Caco-2 (cell line): ENCODE measurements around the gene IBTK. TPM values are rescaled to one million over a fixed set of nuclear protein-coding genes. Genes with fewer than 3 reads are reported as not detected.

Experiments used
- BruUV-seq: library from RNA; stranded (reverse); fragments of 400-500 nt; replicated peaks from 2 replicates; lab custom pipeline; 2021; lab: Mats Ljungman, UMichigan
- CTCF ChIA-PET: fragments of 300-600 bp; sonication (Branson Sonifier 250); formaldehyde crosslinking; loops from one replicate; lab custom pipeline; 2022; ENCODE audit warnings: antibody characterized with exemption; lab: Charles Lee
- POLR2A ChIA-PET: fragments of 300-600 bp; sonication (Branson Sonifier 250); formaldehyde crosslinking; loops from one replicate; lab custom pipeline; 2022; ENCODE audit warnings: antibody characterized with exemption; lab: Charles Lee
- DNase-seq, 2 experiments: peaks; one replicate each; pipeline versions ENCODE4 v3.0.0 to v3.0.0-alpha.2; 2020 to 2022
- H3K27me3 ChIP-seq: replicated peaks from 2 replicates; pipeline ENCODE4 v1.6.0; 2011; ENCODE audit warnings: low read length; ENCODE audit not compliant: control insufficient read depth, insufficient read depth
- H3K36me3 ChIP-seq: 2 replicates; pipeline ENCODE4 v1.5.1; 2011; ENCODE audit warnings: low read length; ENCODE audit not compliant: control insufficient read depth, insufficient read depth
- H3K4me1 ChIP-seq: fragments of 250-450 bp; sonication (Bioruptor Pico); 2 replicates; pipeline ENCODE4 v1.5.1; 2020; ENCODE audit warnings: mild to moderate bottlenecking
- H3K4me3 ChIP-seq: 2 replicates; pipeline ENCODE4 v1.5.1; 2011; ENCODE audit warnings: low read depth, mild to moderate bottlenecking, control low read depth, low read length
- H3K9me3 ChIP-seq: fragments of 250-450 bp; sonication (Bioruptor Pico); 2 replicates; pipeline ENCODE4 v1.5.1; 2020; ENCODE audit warnings: mild to moderate bottlenecking, moderate library complexity
- H3K27ac Mint-ChIP-seq: one replicate; pipeline ENCODE4 v1.8.0; 2022; ENCODE audit warnings: mixed read lengths; ENCODE audit not compliant: unreplicated experiment
- H3K27me3 Mint-ChIP-seq: one replicate; pipeline ENCODE4 v1.8.0; 2022; ENCODE audit warnings: mixed read lengths; ENCODE audit not compliant: insufficient read depth, unreplicated experiment
- H3K36me3 Mint-ChIP-seq: one replicate; pipeline ENCODE4 v1.8.0; 2022; ENCODE audit warnings: mild to moderate bottlenecking, mixed read lengths; ENCODE audit not compliant: insufficient read depth, unreplicated experiment
- H3K4me1 Mint-ChIP-seq: one replicate; pipeline ENCODE4 v1.8.0; 2022; ENCODE audit warnings: low read depth, mixed read lengths; ENCODE audit not compliant: unreplicated experiment
- H3K4me3 Mint-ChIP-seq: one replicate; pipeline ENCODE4 v1.8.0; 2022; ENCODE audit warnings: mild to moderate bottlenecking, moderate library complexity, mixed read lengths; ENCODE audit not compliant: unreplicated experiment
- H3K9me3 Mint-ChIP-seq: one replicate; pipeline ENCODE4 v1.8.0; 2022; ENCODE audit warnings: mixed read lengths; ENCODE audit not compliant: unreplicated experiment
- intact Hi-C: fragments of 100-400 bp; cut with micrococcal nuclease; formaldehyde crosslinking; loops from one replicate; pipeline ENCODE4 v1.10.0; 2022; ENCODE audit not compliant: unreplicated experiment
- total RNA-seq: library from RNA; stranded (reverse); gene quantifications from 2 replicates; pipeline ENCODE4 v1.2.3, GENCODE V29; 2022
- TF ChIP-seq, protein P1 (sequence below), 2 experiments: fragments of 200-600 bp in 1 of 2; IDR thresholded peaks; 1 replicate in 1 of 2; 2 replicates in 1 of 2; pipeline versions ENCODE4 v1.5.1 to v1.8.0; 2011 to 2022; ENCODE audit warnings: antibody characterized with exemption in 1 of 2, control low read depth in 1 of 2, inconsistent platforms in 1 of 2, low read depth in 1 of 2, low read length in 1 of 2, mild to moderate bottlenecking in 1 of 2, moderate library complexity in 1 of 2; ENCODE audit not compliant: insufficient read depth in 1 of 2, severe bottlenecking in 1 of 2, unreplicated experiment in 1 of 2

IBTK gene
- total RNA-seq, 1 experiment from 2014 or later: 29.4 TPM

DNA sequence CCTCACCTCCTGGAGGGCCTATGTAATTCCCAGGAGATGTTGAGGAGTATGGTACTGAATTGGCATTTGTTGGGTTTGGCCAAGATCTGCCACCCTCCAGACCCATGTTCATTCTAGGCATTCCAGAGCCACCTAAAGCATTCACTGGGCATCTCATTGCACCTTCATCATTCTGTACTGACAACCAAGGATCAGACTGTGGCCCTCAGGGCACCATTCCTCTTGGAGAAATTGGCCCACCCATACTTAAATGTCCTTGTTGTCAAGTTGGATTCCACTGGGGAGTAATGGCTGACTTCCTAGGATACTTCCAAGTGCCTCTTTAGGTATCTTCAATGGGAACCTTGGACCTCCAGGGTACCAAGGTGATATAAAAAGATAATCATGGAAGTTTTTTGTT, 16.8 kb upstream of the IBTK start:
- H3K4me3 ChIP-seq: no peak overlapping the region
- BruUV-seq: no TSS peak

DNA sequence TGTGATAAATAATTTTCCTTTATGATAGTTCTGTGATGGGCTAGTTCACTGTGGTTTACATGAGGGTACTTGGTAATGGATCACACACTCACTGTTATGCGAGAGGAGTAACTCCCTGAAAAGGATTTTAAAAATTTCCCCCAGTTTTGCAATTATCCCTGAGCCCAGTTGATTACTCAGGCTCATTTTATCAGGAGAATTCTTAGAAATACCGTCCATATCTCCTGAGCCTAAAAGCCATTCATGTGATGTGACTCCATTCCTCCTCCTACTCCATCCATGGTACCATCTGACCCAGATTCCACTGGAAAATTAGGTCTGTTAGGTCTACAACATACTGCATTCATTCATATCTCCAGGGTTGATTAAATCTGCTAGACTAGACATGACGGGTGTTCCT, 16.4 kb upstream of the IBTK start:
- POLR2A ChIA-PET: no interaction called here
- no peaks in the 10 kb centered on the region for H3K27me3 Mint-ChIP-seq
- no peaks in the 10 kb centered on the region for H3K27me3 ChIP-seq
- H3K4me3 ChIP-seq: no peak overlapping the region
- no peaks in the 10 kb centered on the region for H3K36me3 Mint-ChIP-seq
- CTCF ChIA-PET: no interaction called here
- intact Hi-C loops: no loop called here
- H3K4me1 ChIP-seq: no peaks in the 10 kb centered on the region
- no peaks in the 10 kb centered on the region for H3K36me3 ChIP-seq
- H3K9me3 Mint-ChIP-seq: no peaks in the 10 kb centered on the region
- H3K4me1 Mint-ChIP-seq: peaks cover 9% of the 10 kb centered on the region
- DNase-seq: no peak
- H3K27ac Mint-ChIP-seq: no peak overlapping the region
- no peaks in the 10 kb centered on the region for H3K9me3 ChIP-seq
- H3K4me3 Mint-ChIP-seq: no peak overlapping the region
- BruUV-seq: no TSS peak
- TF ChIP-seq, protein P1, sequence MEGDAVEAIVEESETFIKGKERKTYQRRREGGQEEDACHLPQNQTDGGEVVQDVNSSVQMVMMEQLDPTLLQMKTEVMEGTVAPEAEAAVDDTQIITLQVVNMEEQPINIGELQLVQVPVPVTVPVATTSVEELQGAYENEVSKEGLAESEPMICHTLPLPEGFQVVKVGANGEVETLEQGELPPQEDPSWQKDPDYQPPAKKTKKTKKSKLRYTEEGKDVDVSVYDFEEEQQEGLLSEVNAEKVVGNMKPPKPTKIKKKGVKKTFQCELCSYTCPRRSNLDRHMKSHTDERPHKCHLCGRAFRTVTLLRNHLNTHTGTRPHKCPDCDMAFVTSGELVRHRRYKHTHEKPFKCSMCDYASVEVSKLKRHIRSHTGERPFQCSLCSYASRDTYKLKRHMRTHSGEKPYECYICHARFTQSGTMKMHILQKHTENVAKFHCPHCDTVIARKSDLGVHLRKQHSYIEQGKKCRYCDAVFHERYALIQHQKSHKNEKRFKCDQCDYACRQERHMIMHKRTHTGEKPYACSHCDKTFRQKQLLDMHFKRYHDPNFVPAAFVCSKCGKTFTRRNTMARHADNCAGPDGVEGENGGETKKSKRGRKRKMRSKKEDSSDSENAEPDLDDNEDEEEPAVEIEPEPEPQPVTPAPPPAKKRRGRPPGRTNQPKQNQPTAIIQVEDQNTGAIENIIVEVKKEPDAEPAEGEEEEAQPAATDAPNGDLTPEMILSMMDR (IDR thresholded peaks at IDR 0.05; ENCODE audit: insufficient read depth in 1 of 2, low read depth in 1 of 2, low read length in 1 of 2, severe bottlenecking in 1 of 2, unreplicated experiment in 1 of 2): no peak

More for the DNA sequence above, 16.8 kb upstream of the IBTK start:
- Histone ChIP-seq H3K9me3 (no peaks in the 10 kb centered on the region), H3K4me1 (no peaks in the 10 kb centered on the region), H3K36me3 (no peaks in the 10 kb centered on the region), H3K27me3 (no peaks in the 10 kb centered on the region)
- peaks cover 9% of the 10 kb centered on the region for H3K4me1 Mint-ChIP-seq
- POLR2A ChIA-PET: no interaction called here
- no peaks in the 10 kb centered on the region for H3K9me3 Mint-ChIP-seq
- H3K27ac Mint-ChIP-seq: no peak overlapping the region
- CTCF ChIA-PET: no interaction called here
- TF ChIP-seq, protein P1 (IDR thresholded peaks at IDR 0.05; ENCODE audit: insufficient read depth in 1 of 2, low read depth in 1 of 2, low read length in 1 of 2, severe bottlenecking in 1 of 2, unreplicated experiment in 1 of 2): no peak
- no peaks in the 10 kb centered on the region for H3K36me3 Mint-ChIP-seq
- no peaks in the 10 kb centered on the region for H3K27me3 Mint-ChIP-seq
- DNase-seq: no peak
- intact Hi-C loops: no loop called here
- no peak overlapping the region for H3K4me3 Mint-ChIP-seq

DNA sequence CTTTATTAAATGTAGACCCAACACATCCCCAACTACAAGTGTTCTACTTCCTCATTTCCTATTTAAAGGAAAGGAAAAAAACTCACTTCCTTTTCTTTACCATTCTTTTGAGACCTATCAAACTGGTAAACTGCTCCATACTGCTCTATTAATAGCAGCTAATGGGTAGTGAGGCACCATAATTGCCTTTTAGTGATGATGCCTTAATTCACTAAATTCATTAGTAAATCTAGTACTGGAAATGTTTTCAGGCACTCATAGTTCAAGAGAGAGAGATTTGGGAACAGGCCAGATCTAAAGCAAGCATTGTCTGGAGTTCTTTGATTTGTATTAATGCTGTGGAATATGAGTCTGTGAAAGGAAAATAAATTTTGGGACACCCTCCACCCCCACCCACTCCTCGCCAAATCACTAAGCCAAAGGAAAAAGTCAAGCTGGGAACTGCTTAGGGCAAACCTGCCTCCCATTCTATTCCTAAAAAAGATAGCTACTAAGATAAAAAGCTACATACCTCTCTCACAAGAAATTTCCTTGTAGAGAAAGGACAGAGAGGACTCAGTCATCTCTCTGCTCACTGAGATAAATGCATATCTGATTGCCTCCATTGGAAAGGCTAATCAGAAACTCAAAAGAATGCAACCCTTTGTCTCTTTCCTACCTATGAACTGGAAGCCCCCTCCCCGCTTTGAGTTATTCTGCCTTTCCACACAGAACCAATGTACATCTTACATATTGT, 13.6 kb upstream of the IBTK start:
- H3K27ac Mint-ChIP-seq: no peak overlapping the region
- H3K9me3 ChIP-seq: no peaks in the 10 kb centered on the region
- no peak overlapping the region for H3K4me3 Mint-ChIP-seq
- no peak overlapping the region for H3K4me3 ChIP-seq
- no peaks in the 10 kb centered on the region for H3K36me3 Mint-ChIP-seq
- BruUV-seq: no TSS peak
- ChIA-PET POLR2A (no interaction called here), CTCF (interaction anchor here (1.4 kb wide), 1 partner anchor 10 kb away, joined by 8 read pairs; no protein-coding TSS in a partner anchor)
- H3K9me3 Mint-ChIP-seq: no peaks in the 10 kb centered on the region
- intact Hi-C loops: no loop called here
- no peak for DNase-seq
- no peaks in the 10 kb centered on the region for H3K36me3 ChIP-seq
- peaks cover 9% of the 10 kb centered on the region for H3K4me1 Mint-ChIP-seq
- no peaks in the 10 kb centered on the region for H3K27me3 Mint-ChIP-seq
- H3K4me1 ChIP-seq: peaks cover 6% of the 10 kb centered on the region; the same call in 1 of the 2 replicates
- no peaks in the 10 kb centered on the region for H3K27me3 ChIP-seq
- TF ChIP-seq, protein P1 (IDR thresholded peaks at IDR 0.05; ENCODE audit: insufficient read depth in 1 of 2, low read depth in 1 of 2, low read length in 1 of 2, severe bottlenecking in 1 of 2, unreplicated experiment in 1 of 2): no peak
